Stimulated activated CD8-positive, alpha-beta memory T cell treated with anti-CD3 and anti-CD28 coated beads, Interleukin-2, amount 100 ng/mL, for 48 hours (primary cell): ENCODE data around the gene FAM24A.
A peak's percentile ranks its signal among the peaks of the same experiment; 100 is the strongest.
"Not testable (repeated sequence)": the region's sequence is repeated elsewhere in the genome, so short reads cannot be mapped to it uniquely, and the experiment has no call there.

Source experiments
- DNase-seq, 2 donors: peaks; one replicate each; pipeline ENCODE4 v3.0.0-alpha.2; 2020; ENCODE audit warnings: low read depth in 2 of 2

FAM24A gene

GRCh38 chr10:122910310-122910709 is at the start of gene FAM24A:
Gene FAM24A, plus strand, starts transcription at chr10:122910610. Its CDS starts 1,025 bp downstream, at chr10:122911635.
- no peak for DNase-seq

GRCh38 chr10:122861711-122862161 is 48.7 kb upstream of the FAM24A start:
- no peak for DNase-seq

- no peak for DNase-seq
Observed at GRCh38 chr10:122863216-122864193, 46.9 kb upstream of the FAM24A start.

GRCh38 chr10:122864194-122864592 is 46.2 kb upstream of the FAM24A start:
- no peak for DNase-seq

GRCh38 chr10:122864901-122865300 is 45.5 kb upstream of the FAM24A start:
- DNase-seq = no peak

- not testable (repeated sequence) for DNase-seq
Observed at GRCh38 chr10:122866757-122867482, 43.5 kb upstream of the FAM24A start.

GRCh38 chr10:122868768-122869167 is 41.6 kb upstream of the FAM24A start:
- DNase-seq = not testable (repeated sequence)

- not testable (repeated sequence) for DNase-seq
Observed at GRCh38 chr10:122871947-122872346, 38.5 kb upstream of the FAM24A start.

- no peak for DNase-seq
Observed at GRCh38 chr10:122875843-122876466, 34.5 kb upstream of the FAM24A start.

GRCh38 chr10:122876467-122876855 is 33.9 kb upstream of the FAM24A start:
- DNase-seq = no peak

GRCh38 chr10:122877264-122877663 is 33.1 kb upstream of the FAM24A start:
- no peak for DNase-seq

GRCh38 chr10:122878799-122879338 is 31.5 kb upstream of the FAM24A start:
- DNase-seq = peak in 1 of 2 donors; percentile 8

GRCh38 chr10:122879339-122880273 is 30.8 kb upstream of the FAM24A start, which contains the start of gene FAM24B:
Gene FAM24B, minus strand, starts transcription at chr10:122879581. Its CDS starts 29,066 bp downstream, at chr10:122850515.
- DNase-seq = peak; percentile 87 to 90

- DNase-seq = no peak
Observed at GRCh38 chr10:122882766-122883165, 27.6 kb upstream of the FAM24A start.

GRCh38 chr10:122884166-122884565 is 26.2 kb upstream of the FAM24A start:
- DNase-seq = no peak

GRCh38 chr10:122894261-122894944 is 16.0 kb upstream of the FAM24A start:
- DNase-seq = no peak

GRCh38 chr10:122903861-122904260 is 6.5 kb upstream of the FAM24A start:
- DNase-seq = not testable (repeated sequence)

GRCh38 chr10:122911889-122912484 is 1.6 kb downstream of the FAM24A start:
- peak; percentile 25 to 32 for DNase-seq

- no peak for DNase-seq
Observed at GRCh38 chr10:122915700-122916099, 5.3 kb downstream of the FAM24A start.
